WI38 (cell line): ENCODE measurements around the gene FHAD1.

Experiments used
- H3K4me3 ChIP-seq: 2 replicates; pipeline ENCODE4 v1.5.1; 2011; ENCODE audit warnings: low read depth, mild to moderate bottlenecking, control low read depth, low read length
- CTCF ChIP-seq: IDR thresholded peaks from 2 replicates; pipeline ENCODE4 v1.5.1; 2012; ENCODE audit warnings: low read depth, mild to moderate bottlenecking, control low read depth, low read length

FHAD1 gene

GRCh38 chr1:15417059-15417934 is 170.3 kb downstream of the FHAD1 start:
- no peak for TF ChIP-seq CTCF
- H3K4me3 ChIP-seq: no peak overlapping the region

GRCh38 chr1:15418806-15419515 is 171.9 kb downstream of the FHAD1 start:
- no peak overlapping the region for H3K4me3 ChIP-seq
- no peak for TF ChIP-seq CTCF

- H3K4me3 ChIP-seq: no peak overlapping the region
- no peak for TF ChIP-seq CTCF
Measured at GRCh38 chr1:15420853-15421465, 173.9 kb downstream of the FHAD1 start.

- TF ChIP-seq CTCF: no peak
- no peak overlapping the region for H3K4me3 ChIP-seq
Measured at GRCh38 chr1:15422871-15423270, 175.8 kb downstream of the FHAD1 start.

GRCh38 chr1:15423355-15424077 is 176.5 kb downstream of the FHAD1 start:
- TF ChIP-seq CTCF: no peak
- no peak overlapping the region for H3K4me3 ChIP-seq

GRCh38 chr1:15424146-15424667 is 177.2 kb downstream of the FHAD1 start:
- no peak overlapping the region for H3K4me3 ChIP-seq
- no peak for TF ChIP-seq CTCF
